GM19043 (cell line): ENCODE measurements around the gene HLA-DRB1.
"Not testable (repeated sequence)": the region's sequence is repeated elsewhere in the genome, so short reads cannot be mapped to it uniquely, and the experiment has no call there.

Experiments used
- ATAC-seq: cut with Tn5 transposase; IDR thresholded peaks from one replicate; pipeline ENCODE4 v1.9.1; 2021; ENCODE audit warnings: low read depth; ENCODE audit not compliant: unreplicated experiment

HLA-DRB1 gene

DNA sequence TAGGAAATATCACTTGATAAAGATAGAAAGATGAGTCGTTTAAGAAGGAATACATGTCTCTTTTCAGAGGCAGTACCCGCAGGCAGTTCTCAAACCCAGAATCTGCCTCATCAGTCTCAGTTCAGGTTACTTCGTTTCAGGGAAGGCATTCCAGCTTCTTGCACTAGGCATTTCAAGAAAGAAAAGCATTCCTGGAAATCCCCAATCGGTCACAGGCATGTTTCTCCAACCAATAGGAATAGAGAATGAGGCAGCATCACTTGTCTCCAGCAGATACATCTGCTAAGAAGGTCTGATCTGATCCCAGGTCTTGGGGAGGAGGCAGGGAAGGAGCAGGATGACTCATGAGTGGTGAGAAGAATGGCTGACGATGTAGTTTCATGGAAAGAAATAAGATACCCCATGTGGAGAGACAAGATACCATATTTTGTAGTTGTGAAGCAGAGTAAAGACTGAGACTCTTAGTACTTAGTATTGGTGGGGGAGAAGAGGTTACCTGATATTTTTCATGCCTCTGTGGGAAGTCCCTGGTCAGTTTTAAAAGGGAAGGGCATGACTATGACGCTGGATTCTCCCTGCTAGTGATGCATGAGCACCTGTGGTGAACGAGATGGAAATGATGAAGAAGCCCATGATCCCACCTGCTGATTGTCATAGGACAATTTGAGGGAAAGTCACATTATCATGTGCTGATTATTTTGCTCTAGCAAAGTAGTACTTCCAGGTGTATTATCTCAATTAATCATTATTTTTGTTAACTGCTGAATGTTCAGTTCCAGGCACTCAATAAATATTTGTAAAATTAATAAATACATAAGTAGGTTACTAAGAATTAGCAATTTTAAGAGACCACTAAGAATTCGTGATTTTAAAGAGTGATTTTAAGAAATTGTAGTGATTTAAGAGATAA is 20.3 kb upstream of the HLA-DRB1 start:
- peak; percentile 93 for ATAC-seq

DNA sequence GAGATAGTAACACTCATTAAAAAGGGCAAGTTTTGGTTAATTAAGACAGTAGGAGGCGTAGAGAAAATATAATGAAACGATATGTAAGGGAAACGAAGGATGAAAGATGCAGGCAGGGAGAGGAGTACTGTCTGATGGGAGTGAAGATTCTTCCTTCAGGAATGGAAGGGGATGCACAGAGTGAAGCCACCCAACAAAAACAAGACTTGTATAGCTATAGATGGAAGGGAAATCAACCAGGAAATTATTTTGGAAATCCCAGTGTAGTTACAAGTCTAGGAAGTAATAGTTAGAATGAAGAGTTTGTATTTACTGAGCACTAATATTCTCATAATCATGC is 19.7 kb upstream of the HLA-DRB1 start:
- no peak for ATAC-seq

DNA sequence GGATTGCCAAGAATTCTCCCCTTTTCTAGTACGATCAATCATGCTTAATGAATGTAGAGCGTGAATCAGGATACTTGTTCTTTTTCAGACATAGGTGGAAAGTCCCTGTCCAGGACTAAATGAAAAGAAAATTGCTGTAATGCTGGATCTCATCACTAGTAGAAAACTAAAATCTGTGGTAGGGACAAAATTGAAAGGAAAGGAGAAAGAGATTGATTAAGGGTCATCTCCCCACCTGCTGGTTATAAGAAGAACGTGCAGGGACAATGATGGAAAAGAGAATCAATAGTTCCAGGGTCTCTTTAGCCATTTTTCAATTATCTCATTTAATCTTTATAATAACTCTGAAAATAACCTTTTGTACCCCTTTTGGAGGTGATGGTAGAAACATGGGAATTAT is 18.7 kb upstream of the HLA-DRB1 start:
- no peak for ATAC-seq

DNA sequence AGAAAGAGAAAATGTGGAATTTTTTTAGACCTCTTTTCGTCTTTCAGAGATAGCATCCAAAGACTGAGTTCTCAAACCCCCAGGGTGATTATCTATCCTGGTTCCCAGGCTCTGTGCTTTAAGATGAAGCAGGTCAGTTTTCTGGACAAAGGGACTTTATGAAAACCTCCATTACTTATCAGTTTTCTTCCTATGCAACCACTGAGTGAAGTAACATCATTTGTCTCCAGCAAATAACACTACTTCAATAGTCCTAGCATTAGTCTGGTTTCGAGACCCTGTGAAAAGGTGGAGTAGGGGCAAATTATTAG is 18.3 kb upstream of the HLA-DRB1 start:
- ATAC-seq: no peak

DNA sequence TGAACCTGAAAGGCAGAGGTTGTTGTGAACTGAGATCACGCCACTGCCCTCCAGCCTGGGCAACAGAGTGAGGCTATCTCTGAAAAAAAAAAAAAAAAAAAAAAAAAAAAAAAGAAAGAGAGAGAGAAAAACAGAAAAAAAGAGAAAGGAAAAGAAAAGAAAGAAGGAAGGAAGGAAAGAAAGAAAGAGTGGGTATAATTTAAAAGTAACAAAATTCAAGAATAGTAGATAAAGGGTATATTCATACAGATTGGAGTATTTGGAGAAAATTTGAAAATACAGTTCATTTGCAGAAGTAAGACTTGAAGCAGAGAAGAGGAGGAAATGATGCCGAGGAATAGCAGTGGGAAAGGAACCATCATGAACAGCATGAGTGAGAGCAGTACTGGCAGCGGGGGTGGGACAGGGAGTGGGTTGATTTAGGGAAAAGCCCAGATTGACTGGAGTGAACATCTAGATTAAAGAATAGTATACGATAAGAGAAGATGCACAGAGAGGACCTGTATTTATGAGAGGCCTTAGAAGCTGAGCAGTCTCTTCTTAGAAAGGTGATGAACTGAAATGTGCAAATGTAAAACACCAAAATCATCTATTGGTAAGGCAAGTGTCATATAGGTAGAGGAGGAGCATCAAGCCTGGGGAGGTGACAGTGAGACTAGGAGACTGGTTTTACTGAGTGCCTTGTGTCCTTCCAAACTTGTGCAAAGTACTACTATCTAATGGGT is 17.8 kb upstream of the HLA-DRB1 start:
- no peak for ATAC-seq

DNA sequence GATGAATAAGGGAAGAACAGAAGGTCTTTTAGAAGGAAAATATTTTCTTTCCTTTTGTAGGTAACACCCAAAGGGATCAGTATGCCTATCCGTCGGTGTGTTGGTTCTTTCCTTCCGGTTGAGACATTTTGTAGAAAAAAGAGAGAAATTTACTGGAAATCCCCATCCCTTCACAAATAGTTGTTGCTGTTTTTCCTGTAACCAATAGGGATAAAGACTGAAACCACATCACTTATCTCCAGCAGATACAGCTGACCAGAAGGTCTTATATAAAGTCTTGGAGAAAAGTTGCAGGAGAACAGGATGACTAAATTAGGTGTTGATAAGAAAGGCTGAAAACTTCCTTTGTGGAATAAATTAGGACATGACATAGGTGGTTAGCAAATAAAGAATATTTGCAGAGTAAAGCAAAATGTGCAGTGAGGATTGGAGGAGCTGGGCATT is 14.8 kb upstream of the HLA-DRB1 start:
- no peak for ATAC-seq

DNA sequence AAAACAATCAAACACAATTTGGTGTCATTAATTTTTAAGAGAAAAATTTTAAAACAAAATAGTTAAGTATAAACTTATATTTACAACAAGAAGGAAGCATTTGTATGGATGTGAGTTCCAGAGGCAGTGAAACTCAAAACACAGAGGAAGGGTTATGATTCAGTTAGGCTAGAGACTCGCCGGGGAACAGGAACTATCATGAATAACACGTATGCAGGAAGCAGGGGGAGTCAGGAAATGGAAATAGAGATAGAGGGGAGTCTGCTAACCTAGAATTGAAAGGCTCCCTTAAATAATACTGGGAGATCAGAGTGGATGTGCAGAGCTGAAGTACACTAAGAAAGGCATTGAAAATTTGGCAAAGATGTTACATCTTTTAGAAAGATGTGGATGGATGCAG is 14.2 kb upstream of the HLA-DRB1 start:
- ATAC-seq: no peak

DNA sequence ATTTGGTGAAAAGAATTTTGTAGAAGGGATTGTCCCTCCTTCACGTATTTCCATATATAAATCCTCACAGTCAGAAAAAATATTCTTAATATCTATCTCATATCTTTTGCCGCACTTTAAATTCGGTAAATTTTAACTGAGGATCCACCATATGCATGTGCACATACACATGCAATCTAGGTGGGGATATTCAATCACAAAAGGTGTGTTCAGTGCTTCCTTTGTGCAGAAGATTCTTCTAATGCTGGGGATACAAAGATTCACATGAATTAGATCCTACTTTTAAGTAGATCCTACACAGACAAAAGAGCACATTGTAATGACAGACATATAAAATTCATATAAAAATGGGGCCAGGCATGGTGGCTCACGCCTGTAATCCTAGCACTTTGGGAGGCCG is 13.6 kb upstream of the HLA-DRB1 start:
- no peak for ATAC-seq

DNA sequence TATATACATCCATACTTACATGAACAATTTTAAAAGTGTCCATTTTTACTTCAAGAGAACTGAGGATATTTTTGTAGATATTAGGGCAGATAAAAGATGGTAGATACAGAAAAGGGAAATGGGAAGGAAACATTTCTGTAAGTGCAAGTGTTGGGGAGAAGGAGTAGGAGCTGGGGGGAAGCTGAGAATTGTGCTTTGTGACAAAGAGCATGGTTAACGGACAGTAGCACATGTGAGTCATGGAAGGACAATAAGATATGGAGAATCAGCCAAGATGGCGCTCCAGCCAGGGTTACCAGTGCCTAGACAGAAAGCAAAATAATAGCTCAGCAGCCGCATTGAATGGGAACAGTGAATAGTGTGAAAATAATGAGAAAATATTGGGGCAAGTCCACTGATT is 12.7 kb upstream of the HLA-DRB1 start:
- ATAC-seq: no peak

DNA sequence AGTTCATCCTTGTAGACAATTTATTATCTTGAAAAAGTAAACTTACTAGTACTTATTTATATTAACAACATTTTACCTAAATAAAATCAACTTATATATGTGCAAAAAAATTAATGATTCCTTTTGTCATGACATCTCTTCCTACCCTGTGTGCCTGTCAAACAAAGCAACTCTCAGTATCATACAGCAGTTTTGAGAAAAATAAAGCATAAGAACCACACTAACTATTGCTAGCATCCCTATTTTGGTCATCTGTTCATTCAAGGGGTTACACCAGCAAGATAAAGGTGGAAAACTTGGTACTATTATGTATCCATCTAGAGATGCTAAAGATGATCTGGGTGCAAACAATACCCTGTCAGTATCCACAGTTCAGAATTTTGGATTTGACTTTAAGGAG is 7.4 kb upstream of the HLA-DRB1 start:
- ATAC-seq: no peak

DNA sequence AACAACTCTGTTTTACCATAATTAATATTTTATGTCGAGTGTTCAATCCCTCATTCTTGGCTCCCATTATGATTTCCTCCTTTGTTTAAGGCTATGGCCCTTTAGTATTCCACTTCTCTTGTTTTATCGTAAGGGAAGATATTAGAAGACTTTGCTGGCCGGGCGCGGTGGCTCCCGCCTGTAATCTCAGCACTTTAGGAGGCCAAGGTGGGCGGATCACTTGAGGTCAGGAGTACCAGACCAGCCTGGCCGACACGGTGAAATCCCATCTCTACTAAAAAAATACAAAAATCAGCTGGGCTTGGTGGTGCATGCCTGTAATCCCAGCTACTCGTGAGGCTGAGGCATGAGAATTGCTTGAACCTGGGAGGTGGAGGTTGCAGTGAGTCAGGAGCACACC is 1.1 kb upstream of the HLA-DRB1 start:
- ATAC-seq: not testable (repeated sequence)

DNA sequence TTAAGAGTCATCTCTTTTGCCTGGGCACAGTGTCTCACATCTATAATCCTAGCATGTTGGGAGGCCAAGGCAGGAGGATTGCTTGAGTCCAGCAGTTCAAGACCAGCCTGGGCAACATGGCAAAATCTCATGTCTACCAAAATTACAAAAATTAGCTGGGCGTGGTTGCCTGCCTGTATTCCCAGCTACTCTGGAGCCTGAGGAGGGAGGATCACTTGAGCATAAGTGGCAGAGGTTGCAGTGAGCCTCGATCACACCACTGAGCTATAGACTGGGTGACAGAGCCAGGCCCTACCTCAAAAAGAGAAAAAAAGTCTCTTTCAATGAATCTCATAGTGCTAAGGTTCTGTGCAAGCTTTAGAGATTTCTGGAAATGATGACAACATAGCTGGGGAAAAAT is 1.5 kb downstream of the HLA-DRB1 start:
- no peak for ATAC-seq

DNA sequence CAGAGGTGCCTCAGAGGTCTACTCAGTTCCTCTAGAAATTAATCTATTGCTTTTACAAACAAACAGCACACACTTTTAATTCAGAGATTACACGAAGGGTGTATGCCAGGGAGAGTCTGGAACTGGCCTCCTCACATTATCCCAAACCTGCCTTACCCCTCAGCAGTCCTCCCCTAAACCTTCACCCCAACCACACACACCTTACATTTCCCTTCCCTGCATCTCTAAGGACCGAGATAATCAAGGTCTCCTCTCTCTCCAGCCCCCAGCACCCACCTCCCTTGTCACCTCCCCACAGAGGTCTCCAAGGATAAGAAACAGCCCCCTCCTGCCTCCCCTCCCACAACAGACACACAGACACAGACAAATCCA is 6.1 kb downstream of the HLA-DRB1 start:
- ATAC-seq: no peak

DNA sequence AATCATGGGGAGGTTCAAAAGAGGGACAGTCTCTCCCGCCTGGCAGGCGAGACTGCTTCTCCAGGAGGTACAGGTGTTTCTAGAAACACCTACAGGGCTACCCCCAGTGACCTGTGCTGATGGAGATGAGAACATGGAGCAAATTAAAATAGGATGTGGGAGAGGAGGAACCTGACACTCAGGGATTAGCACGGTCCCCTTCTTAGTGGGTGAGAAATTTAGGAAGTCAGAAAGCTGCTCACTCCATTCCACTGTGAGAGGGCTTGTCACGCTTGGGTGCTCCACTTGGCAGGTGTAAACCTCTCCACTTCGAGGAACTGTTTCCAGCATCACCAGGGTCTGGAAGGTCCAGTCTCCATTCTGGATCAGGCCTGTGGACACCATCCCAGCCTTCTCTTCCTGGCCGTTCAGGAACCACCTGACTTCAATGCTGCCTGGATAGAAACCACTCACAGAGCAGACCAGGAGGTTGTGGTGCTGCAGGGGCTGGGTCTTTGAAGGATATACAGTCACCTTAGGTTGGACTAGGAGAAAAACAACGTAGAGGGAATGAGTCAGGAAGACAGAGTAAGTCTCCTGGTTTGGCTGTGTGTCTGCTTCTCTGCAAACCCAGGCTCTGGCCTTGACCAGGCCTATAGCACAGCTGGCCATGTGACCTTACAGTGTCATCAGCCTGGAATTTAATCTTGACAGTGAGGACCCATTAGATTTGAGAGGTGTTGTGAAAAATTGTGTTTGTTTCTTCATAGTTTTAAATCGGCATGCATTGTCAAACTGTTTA is 8.1 kb downstream of the HLA-DRB1 start:
- ATAC-seq: no peak

DNA sequence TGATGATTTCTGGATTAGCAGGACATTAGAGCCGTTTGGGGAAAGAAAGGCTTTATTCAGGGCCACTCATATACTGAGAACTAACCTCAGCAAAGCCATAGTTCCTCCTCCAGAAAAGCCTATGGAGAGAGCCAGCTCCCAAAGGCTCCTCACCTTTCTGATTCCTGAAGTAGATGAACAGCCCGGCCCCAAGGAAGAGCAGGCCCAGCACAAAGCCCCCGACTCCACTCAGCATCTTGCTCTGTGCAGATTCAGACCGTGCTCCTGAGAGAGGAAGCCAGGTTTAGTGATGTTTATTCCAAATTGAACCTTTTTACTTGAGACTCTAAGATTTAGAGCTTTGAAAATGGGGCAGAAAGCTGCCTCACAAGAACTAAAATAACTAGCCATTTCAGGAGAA is 9.1 kb downstream of the HLA-DRB1 start:
- ATAC-seq: no peak

DNA sequence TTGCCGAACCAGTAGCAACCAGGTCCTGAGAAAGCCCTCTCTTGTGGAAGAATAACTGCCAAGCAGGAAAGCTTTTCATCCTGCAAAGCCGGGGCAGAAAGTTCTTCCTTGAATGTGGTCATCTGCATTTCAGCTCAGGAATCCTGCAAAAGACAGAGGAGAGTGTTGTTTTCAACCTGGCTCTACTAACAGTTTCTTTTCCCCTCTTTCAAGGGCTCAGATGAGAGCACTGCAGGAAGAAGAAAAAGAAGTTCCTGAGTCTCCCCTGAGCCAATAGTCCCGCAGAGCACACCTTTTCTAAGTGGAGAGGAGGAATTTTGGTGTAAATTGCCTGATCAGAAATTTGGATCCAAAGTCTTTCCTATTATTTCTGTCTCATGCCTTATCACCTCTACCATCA is 10.7 kb downstream of the HLA-DRB1 start:
- no peak for ATAC-seq

DNA sequence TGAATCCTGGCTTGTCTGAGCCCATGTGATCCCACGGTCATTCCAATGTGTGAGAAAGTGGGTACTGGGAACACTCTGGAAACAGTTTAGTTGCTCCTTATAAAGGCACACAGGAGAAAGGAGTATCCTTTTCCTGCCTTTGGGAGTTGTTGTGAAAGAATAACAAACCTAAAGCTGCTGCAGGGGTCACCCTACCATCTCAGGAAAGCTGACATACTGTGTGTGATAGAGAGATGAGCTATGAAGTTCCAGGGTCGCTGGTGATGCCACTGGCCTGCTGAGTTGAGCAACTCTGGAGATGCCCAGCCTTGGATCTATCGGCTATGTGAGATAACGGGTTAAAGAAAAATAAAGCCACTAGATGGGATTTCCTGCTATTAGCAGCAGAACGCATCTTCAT is 12.2 kb downstream of the HLA-DRB1 start:
- not testable (repeated sequence) for ATAC-seq

DNA sequence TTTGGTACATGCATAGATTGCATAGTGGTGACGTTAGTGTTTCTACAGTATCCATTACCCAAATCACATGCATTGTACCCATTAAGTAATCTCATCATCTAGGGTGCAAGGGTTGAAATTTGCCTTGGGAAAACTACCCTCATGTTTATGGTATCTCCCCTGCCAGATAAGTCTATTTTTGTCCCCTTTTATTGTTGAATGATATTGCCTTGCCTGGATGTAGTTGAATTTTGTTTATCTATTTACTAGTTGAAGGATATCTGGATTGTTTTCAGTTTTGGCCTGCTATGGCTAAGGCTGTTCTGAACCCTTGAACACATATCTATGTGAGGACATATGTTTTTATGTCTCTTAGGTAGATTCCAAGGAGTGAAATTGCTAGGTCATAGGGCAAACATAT is 13.4 kb downstream of the HLA-DRB1 start:
- no peak for ATAC-seq

DNA sequence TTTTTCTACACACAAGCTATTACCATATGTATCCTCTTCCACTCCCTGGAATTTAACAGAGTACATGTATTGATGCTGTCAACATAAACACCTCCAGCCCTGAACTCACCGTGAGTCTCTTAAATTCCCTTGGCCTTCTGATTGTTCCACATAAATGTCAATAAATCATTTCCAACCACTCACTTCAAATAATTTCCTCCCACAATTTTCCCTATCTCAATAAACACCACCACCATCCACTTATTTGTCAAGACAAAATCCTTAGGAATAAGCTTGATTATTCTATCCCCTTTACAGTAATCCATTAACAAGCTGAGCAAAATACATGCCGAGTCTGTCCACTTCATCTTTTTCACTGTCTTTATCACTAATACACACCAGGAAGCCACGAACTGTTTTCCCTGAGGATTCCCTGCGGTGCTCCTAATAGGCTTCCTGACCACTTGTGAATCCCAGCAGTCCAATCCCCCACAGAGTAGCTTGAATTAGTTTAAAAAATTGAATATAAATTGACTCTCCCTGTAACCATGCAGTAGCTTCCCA is 19.2 kb downstream of the HLA-DRB1 start:
- no peak for ATAC-seq

DNA sequence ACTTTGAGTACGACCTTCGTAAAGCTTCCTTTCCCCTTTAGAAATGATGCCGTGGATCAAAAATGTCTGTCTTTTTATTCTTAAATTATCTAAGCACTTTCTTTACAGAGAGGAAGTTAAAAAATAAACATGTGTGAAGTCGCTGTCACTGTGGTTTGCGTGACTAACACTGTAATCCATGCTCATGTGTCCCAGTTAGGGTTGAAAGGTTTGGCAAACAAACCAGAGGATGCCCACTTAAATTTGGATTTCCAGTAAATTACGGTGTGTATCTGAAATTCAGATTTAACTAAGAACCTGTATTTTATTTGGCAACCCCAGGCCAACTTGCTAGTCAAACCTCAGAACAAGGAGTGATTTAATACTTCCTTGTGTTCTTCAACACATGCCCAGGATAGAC is 21.1 kb downstream of the HLA-DRB1 start:
- no peak for ATAC-seq

DNA sequence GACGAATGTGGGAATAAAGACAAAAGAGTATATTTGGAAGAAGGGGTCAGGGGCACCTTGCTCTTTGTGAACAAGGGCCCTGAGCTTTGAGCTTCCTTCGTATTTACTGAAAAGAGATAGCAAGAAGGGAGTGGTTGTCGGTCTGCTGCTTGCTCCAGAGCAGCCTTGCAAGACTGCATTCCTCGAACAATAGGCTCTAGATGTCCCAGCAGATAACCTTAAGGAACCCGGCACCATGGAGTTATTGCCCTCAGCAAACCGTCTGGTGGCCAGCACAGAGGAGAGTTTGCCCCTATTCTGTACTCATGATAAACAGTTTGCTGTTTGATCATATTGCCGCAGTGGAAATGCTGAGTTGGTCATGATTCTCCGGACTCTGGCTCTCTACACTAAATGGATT is 22.7 kb downstream of the HLA-DRB1 start:
- no peak for ATAC-seq
